Activated CD8-positive, alpha-beta memory T cell treated with anti-CD3 and anti-CD28 coated beads, Interleukin-2, amount 10 ng/mL, durations not matched to agents 7 days and 5 days (primary cell): Measurements from ENCODE around the gene SNX18. TPM values are rescaled to one million over a fixed set of nuclear protein-coding genes. Genes with fewer than 3 reads are reported as not detected.
"Not testable (repeated sequence)": the region's sequence is repeated elsewhere in the genome, so short reads cannot be mapped to it uniquely, and the experiment has no call there.

Experiments
- ATAC-seq: fragments of 150-1000 bp; cut with Tn5 transposase; one replicate; pipeline ENCODE4 v1.10.0; 2021; ENCODE audit warnings: moderate library complexity
- CTCF ChIA-PET: fragments of 350-600 bp; sonication (Branson Sonifier 250); formaldehyde crosslinking; loops from one replicate; lab custom pipeline; 2021; ENCODE audit warnings: antibody characterized with exemption; lab: Charles Lee
- DNase-seq: peaks from one replicate; pipeline ENCODE4 v3.0.0-alpha.2; 2020
- H3K27ac Mint-ChIP-seq: one replicate; pipeline ENCODE4 v1.8.0; 2021; ENCODE audit warnings: mild to moderate bottlenecking, mixed read lengths
- H3K27me3 Mint-ChIP-seq: one replicate; pipeline ENCODE4 v1.8.0; 2021; ENCODE audit warnings: mixed read lengths
- H3K36me3 Mint-ChIP-seq: one replicate; pipeline ENCODE4 v1.8.0; 2021; ENCODE audit warnings: mild to moderate bottlenecking, mixed read lengths
- H3K4me1 Mint-ChIP-seq: one replicate; pipeline ENCODE4 v1.8.0; 2021; ENCODE audit warnings: mixed read lengths
- H3K4me3 Mint-ChIP-seq: one replicate; pipeline ENCODE4 v1.8.0; 2021; ENCODE audit warnings: mild to moderate bottlenecking, moderate library complexity, mixed read lengths
- H3K9me3 Mint-ChIP-seq: one replicate; pipeline ENCODE4 v1.8.0; 2022; ENCODE audit warnings: low read depth, mixed read lengths
- total RNA-seq, 2 experiments: library from RNA; stranded (reverse); gene quantifications; one replicate each; pipeline ENCODE4 v1.2.3, GENCODE V29; 2021

Gene SNX18
- total RNA-seq, 2 experiments from 2014 or later: 35.2 to 45.3 TPM

GRCh38 chr5:54536375-54536774 is 18.8 kb downstream of the SNX18 start:
- H3K9me3 Mint-ChIP-seq, H3K27ac Mint-ChIP-seq, H3K27me3 Mint-ChIP-seq, H3K4me3 Mint-ChIP-seq, DNase-seq, ATAC-seq: not testable (repeated sequence)
- Mint-ChIP-seq H3K4me1 (peaks cover 21% of the 10 kb centered on the region), H3K36me3 (peaks cover 29% of the 10 kb centered on the region)
- CTCF ChIA-PET: interaction anchor here (1.0 kb wide), 1 partner anchor 153 kb away, joined by 3 read pairs; no protein-coding TSS in a partner anchor

- H3K36me3 Mint-ChIP-seq: peaks cover 26% of the 10 kb centered on the region
- DNase-seq, CTCF ChIA-PET: not testable (repeated sequence)
These were observed 19.3 kb downstream of the SNX18 start for GRCh38 chr5:54536861-54537260.

GRCh38 chr5:54537725-54538124 is 20.2 kb downstream of the SNX18 start:
- DNase-seq: no peak
- peaks cover 20% of the 10 kb centered on the region for H3K4me1 Mint-ChIP-seq
- H3K36me3 Mint-ChIP-seq: peaks cover 26% of the 10 kb centered on the region
- CTCF ChIA-PET: interaction anchor here (0.9 kb wide), 1 partner anchor 329 kb away, joined by 3 read pairs; no protein-coding TSS in a partner anchor
- H3K4me3 Mint-ChIP-seq: no peak overlapping the region
- no peaks in the 10 kb centered on the region for H3K9me3 Mint-ChIP-seq
- no peaks in the 10 kb centered on the region for H3K27me3 Mint-ChIP-seq
- no peak overlapping the region for H3K27ac Mint-ChIP-seq
- no peak for ATAC-seq

More at GRCh38 chr5:54536861-54537260, 19.3 kb downstream of the SNX18 start:
- H3K4me3 Mint-ChIP-seq, H3K27me3 Mint-ChIP-seq, H3K9me3 Mint-ChIP-seq, ATAC-seq, H3K27ac Mint-ChIP-seq: not testable (repeated sequence)
- H3K4me1 Mint-ChIP-seq: peaks cover 20% of the 10 kb centered on the region

GRCh38 chr5:54538156-54538555 is 20.6 kb downstream of the SNX18 start:
- H3K36me3 Mint-ChIP-seq: peaks cover 29% of the 10 kb centered on the region
- no peaks in the 10 kb centered on the region for H3K27me3 Mint-ChIP-seq
- no peaks in the 10 kb centered on the region for H3K9me3 Mint-ChIP-seq
- no peak for DNase-seq
- ATAC-seq: no peak
- H3K4me1 Mint-ChIP-seq: peaks cover 20% of the 10 kb centered on the region
- H3K27ac Mint-ChIP-seq: no peak overlapping the region
- H3K4me3 Mint-ChIP-seq: no peak overlapping the region
- CTCF ChIA-PET: interaction anchor here (0.9 kb wide), 1 partner anchor 329 kb away, joined by 3 read pairs; no protein-coding TSS in a partner anchor

GRCh38 chr5:54539001-54539400 is 21.4 kb downstream of the SNX18 start:
- CTCF ChIA-PET: no interaction called here
- no peak for ATAC-seq
- Mint-ChIP-seq H3K27me3 (no peaks in the 10 kb centered on the region), H3K9me3 (no peaks in the 10 kb centered on the region), H3K36me3 (peaks cover 32% of the 10 kb centered on the region), H3K4me3 (no peak overlapping the region), H3K27ac (no peak overlapping the region), H3K4me1 (peaks cover 16% of the 10 kb centered on the region)
- DNase-seq: no peak

- no peak overlapping the region for H3K27ac Mint-ChIP-seq
- H3K4me3 Mint-ChIP-seq: no peak overlapping the region
- CTCF ChIA-PET: interaction anchor here (1.0 kb wide), 1 partner anchor 305 kb away, joined by 3 read pairs; no protein-coding TSS in a partner anchor
- no peak for ATAC-seq
- DNase-seq: no peak
- H3K27me3 Mint-ChIP-seq: no peaks in the 10 kb centered on the region
- no peaks in the 10 kb centered on the region for H3K9me3 Mint-ChIP-seq
- peaks cover 14% of the 10 kb centered on the region for H3K4me1 Mint-ChIP-seq
- H3K36me3 Mint-ChIP-seq: peaks cover 29% of the 10 kb centered on the region
These were observed 22.7 kb downstream of the SNX18 start for GRCh38 chr5:54540286-54540685.

- peaks cover 8% of the 10 kb centered on the region for H3K4me1 Mint-ChIP-seq
- H3K36me3 Mint-ChIP-seq: peaks cover 31% of the 10 kb centered on the region
- no peaks in the 10 kb centered on the region for H3K9me3 Mint-ChIP-seq
- H3K4me3 Mint-ChIP-seq: no peak overlapping the region
- no peak overlapping the region for H3K27ac Mint-ChIP-seq
- ATAC-seq (no peak), DNase-seq (no peak)
- CTCF ChIA-PET: no interaction called here
- H3K27me3 Mint-ChIP-seq: no peaks in the 10 kb centered on the region
These were observed 24.5 kb downstream of the SNX18 start for GRCh38 chr5:54541823-54542783.

GRCh38 chr5:54544044-54544443 is 26.5 kb downstream of the SNX18 start:
- Mint-ChIP-seq H3K27me3 (no peaks in the 10 kb centered on the region), H3K4me3 (no peak overlapping the region), H3K4me1 (peaks cover 11% of the 10 kb centered on the region), H3K27ac (no peak overlapping the region), H3K9me3 (no peaks in the 10 kb centered on the region), H3K36me3 (peaks cover 44% of the 10 kb centered on the region)
- ATAC-seq (no peak), DNase-seq (no peak)
- CTCF ChIA-PET: no interaction called here

GRCh38 chr5:54545796-54546195 is 28.2 kb downstream of the SNX18 start:
- no peaks in the 10 kb centered on the region for H3K9me3 Mint-ChIP-seq
- H3K4me1 Mint-ChIP-seq: peaks cover 11% of the 10 kb centered on the region
- H3K36me3 Mint-ChIP-seq: peaks cover 44% of the 10 kb centered on the region
- no peak overlapping the region for H3K27ac Mint-ChIP-seq
- DNase-seq (no peak), ATAC-seq (no peak)
- no peaks in the 10 kb centered on the region for H3K27me3 Mint-ChIP-seq
- CTCF ChIA-PET: no interaction called here
- H3K4me3 Mint-ChIP-seq: no peak overlapping the region

- ATAC-seq (no peak), DNase-seq (no peak)
- H3K4me1 Mint-ChIP-seq: peaks cover 6% of the 10 kb centered on the region
- no peaks in the 10 kb centered on the region for H3K9me3 Mint-ChIP-seq
- peaks cover 44% of the 10 kb centered on the region for H3K36me3 Mint-ChIP-seq
- H3K4me3 Mint-ChIP-seq: no peak overlapping the region
- no peaks in the 10 kb centered on the region for H3K27me3 Mint-ChIP-seq
- CTCF ChIA-PET: interaction anchor here (0.7 kb wide), 1 partner anchor 36 kb away, joined by 3 read pairs; no protein-coding TSS in a partner anchor
- no peak overlapping the region for H3K27ac Mint-ChIP-seq
These were observed 30.2 kb downstream of the SNX18 start for GRCh38 chr5:54547711-54548250.

- Mint-ChIP-seq H3K4me3 (no peak overlapping the region), H3K9me3 (no peaks in the 10 kb centered on the region), H3K27me3 (no peaks in the 10 kb centered on the region), H3K27ac (no peak overlapping the region), H3K36me3 (peaks cover 39% of the 10 kb centered on the region), H3K4me1 (peaks cover 6% of the 10 kb centered on the region)
- no peak for ATAC-seq
- no peak for DNase-seq
- CTCF ChIA-PET: interaction anchor here (0.7 to 1.4 kb wide), 2 partner anchors 35 to 319 kb away, joined by 3 read pairs; no protein-coding TSS in a partner anchor
These were observed 31.0 kb downstream of the SNX18 start for GRCh38 chr5:54548565-54548964.

GRCh38 chr5:54551292-54551691 is 33.7 kb downstream of the SNX18 start:
- H3K4me1 Mint-ChIP-seq: peaks cover 4% of the 10 kb centered on the region
- DNase-seq (no peak), ATAC-seq (no peak)
- H3K4me3 Mint-ChIP-seq: no peak overlapping the region
- H3K27me3 Mint-ChIP-seq: no peaks in the 10 kb centered on the region
- CTCF ChIA-PET: no interaction called here
- peaks cover 19% of the 10 kb centered on the region for H3K36me3 Mint-ChIP-seq
- no peaks in the 10 kb centered on the region for H3K9me3 Mint-ChIP-seq
- no peak overlapping the region for H3K27ac Mint-ChIP-seq

GRCh38 chr5:54551926-54552325 is 34.4 kb downstream of the SNX18 start:
- Mint-ChIP-seq H3K27me3 (no peaks in the 10 kb centered on the region), H3K4me3 (no peak overlapping the region), H3K9me3 (no peaks in the 10 kb centered on the region), H3K4me1 (peaks cover 4% of the 10 kb centered on the region), H3K36me3 (peaks cover 16% of the 10 kb centered on the region), H3K27ac (no peak overlapping the region)
- DNase-seq: no peak
- CTCF ChIA-PET: no interaction called here
- ATAC-seq: no peak
